ENCODE data around the gene REN.
A peak's percentile ranks its signal among the peaks of the same experiment; 100 is the strongest.

Gene REN

DNA sequence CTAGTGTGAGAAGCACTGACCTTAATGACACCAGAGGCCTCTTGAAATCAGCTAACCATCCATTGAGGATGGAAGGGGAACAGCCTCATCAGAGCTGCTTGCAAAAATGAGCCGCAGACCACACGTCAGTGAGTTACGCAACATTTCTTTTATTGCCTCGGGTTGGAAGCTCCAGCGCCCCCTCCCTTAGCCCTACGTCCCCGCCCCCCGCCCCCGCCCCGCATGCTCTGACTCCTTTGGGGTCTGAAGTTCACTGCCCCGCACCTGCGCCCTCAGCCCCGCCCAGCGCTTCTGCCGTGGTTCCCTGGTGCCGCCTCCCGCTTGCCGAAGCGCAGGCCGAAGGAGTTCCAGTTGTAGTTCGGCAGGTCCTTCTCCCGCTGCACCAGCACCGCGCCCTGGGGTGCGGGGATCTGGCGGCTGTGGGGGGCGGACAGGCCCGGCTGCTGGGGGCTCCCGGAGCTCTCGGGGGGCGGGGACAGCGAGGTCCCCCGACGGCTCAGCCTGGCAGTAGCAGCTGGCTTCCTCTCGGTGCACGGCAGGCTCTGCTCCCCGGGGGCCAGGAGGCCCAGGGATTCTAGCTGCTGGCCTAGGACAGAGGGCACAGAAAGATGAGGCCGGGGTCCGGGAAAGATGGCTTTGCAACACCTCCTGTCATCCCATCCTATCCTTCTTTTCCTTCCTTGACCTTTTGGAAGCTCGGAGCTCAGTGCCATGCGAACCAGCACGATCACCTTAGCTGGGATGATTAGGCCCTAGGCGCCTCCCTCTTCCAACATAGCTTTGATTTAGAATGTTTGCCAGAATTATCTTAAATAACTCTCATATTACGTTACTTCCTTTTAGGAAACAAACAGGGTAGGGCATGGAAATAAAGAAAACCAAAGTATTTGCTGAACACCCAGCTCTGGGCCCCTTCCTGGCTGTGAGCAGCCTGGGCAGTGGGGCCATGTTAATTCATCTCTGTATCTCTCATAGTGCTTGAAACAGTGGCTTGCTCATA is 24.4 kb upstream of the REN start:
- TF ChIP-seq, protein P1, sequence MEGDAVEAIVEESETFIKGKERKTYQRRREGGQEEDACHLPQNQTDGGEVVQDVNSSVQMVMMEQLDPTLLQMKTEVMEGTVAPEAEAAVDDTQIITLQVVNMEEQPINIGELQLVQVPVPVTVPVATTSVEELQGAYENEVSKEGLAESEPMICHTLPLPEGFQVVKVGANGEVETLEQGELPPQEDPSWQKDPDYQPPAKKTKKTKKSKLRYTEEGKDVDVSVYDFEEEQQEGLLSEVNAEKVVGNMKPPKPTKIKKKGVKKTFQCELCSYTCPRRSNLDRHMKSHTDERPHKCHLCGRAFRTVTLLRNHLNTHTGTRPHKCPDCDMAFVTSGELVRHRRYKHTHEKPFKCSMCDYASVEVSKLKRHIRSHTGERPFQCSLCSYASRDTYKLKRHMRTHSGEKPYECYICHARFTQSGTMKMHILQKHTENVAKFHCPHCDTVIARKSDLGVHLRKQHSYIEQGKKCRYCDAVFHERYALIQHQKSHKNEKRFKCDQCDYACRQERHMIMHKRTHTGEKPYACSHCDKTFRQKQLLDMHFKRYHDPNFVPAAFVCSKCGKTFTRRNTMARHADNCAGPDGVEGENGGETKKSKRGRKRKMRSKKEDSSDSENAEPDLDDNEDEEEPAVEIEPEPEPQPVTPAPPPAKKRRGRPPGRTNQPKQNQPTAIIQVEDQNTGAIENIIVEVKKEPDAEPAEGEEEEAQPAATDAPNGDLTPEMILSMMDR (IDR thresholded peaks at IDR 0.05; ENCODE audit: extremely low read depth, missing control alignments), result no peak
- no peak for DNase-seq (ENCODE audit: low spot score)

DNA sequence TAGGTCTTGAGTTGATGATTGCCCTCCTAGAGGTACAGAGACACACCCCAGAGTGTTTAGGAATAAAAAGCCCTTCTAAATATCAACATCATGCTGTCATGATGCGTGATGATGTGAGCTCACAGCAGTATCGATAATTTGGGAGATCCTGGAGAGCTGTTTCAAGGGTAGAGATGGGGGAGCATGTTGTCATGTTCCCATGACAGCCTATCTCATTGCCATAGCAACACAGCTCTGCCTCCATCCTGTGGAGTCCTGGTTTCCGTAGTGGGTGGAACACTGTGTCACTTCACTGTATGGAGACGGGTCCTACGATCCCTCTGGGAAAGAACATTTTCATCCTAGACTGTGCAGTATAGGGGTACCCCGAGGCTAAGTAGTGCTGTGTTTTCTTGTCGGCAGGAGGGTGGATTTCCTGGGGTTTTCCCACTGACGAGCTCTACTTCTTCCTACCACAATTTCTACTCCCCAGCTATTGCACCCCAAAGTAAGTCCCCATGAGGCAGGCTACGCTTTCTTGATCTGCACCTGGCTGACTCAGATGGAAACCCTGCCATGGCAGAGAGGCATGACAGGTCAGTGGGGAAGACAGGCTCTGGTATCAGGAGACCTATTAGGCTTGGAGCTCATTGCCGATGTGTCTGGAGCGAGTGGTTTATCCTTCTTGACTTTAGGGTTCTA is 23.0 kb upstream of the REN start:
- TF ChIP-seq, protein P1 (IDR thresholded peaks at IDR 0.05; ENCODE audit: extremely low read depth, missing control alignments), result no peak
- DNase-seq (ENCODE audit: low spot score), result peak; percentile 50

DNA sequence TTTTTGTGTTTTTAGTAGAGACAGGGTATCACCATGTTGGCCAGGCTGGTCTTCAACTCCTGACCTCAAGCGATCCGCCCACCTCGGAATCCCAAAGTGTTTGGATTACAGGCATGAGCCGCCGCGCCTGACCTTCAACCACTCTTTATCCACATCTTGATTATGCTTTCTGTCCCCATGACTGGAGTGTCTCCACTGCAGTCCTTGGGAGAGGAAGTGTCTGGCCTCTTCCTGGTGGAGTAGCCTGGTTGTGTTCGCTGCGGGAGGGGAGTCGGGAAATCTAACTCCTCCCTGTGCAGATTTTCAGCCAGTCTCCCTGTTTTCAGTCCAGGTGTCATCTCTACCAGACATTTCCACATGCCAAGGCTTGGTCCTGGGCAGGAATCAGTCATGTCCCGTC is 20.5 kb upstream of the REN start:
- TF ChIP-seq, protein P1 (IDR thresholded peaks at IDR 0.05; ENCODE audit: extremely low read depth, missing control alignments), result no peak

DNA sequence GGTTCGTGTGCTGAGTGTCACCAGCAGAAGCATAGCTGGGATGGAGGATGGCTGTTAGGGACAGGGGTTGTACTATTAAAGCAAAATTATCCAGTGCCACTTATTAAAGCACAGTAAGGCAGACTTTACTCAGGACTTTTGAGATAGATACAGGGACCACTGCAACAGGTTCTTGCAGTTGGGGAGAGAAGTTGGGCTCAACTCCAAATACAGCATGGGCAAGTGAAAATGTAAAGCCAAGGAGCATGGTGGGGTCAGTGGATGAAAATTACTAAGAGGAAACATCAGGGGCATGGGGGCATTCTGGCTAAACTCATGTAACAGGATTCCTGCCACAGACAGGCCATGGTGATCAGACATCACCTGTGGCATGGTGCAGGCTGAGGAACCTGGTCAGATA is 15.0 kb upstream of the REN start:
- TF ChIP-seq, protein P1 (IDR thresholded peaks at IDR 0.05; ENCODE audit: extremely low read depth, missing control alignments), result no peak
- DNase-seq (ENCODE audit: low spot score), result no peak

More for the DNA sequence above, 20.5 kb upstream of the REN start:
- no peak for DNase-seq (ENCODE audit: low spot score)

DNA sequence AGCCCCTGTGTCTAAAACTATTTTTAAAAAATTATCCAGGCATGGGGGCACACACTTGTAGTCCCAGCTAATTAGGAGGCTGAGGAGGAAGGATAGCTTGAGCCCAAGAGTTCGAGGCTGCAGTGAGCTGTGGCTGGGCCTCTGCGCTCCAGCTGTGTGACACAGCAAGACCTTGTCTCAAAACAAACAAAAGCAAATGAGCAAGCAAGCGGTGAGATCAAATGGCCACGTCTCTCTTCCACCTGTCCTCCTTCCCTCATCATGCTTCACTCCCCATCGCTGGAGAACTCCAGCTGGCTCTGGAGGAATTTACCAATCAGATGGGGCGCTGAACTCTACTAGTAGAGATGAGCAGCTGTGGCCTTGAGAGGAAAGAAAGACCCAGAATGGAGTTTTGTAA is 14.0 kb upstream of the REN start:
- TF ChIP-seq, protein P1 (IDR thresholded peaks at IDR 0.05; ENCODE audit: extremely low read depth, missing control alignments), result no peak
- DNase-seq (ENCODE audit: low spot score), result no peak

DNA sequence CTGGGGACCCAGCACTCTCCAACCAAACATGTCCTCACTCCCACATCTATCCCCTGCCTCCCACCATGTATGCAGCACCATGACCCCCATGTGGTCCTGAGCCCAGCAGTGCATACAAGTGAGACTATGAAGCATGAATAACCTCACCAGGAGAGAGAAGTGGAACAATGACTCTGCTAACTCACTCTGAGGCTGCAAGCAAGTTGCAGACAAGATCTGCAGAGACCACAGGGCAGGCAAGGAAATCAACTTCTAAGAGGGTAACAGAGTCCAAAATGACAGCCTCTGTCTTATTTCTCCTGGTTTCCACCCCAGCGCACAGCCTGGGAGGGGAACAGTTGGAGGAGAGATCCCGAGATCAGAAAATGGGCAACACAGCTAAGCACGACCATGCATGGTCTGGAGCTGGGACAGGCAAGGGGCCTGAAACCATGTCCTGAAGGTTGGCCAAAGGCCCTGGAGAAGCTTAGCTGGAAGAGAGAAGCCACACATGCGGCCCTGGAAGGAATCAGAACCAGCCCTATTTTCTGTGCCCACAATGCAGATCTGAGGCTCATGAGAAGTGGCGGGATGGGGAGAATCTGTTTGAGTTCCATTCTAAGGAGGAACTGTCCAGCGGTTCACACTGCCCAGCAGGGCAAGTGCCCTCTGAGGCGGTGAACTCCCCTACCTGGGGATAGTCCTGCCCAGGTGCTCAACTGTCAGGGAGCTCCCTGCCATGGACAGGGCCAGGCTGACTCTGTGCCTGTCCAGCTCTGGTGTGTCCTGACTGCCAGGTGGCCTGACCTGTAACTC is 12.5 kb upstream of the REN start:
- TF ChIP-seq, protein P1 (IDR thresholded peaks at IDR 0.05; ENCODE audit: extremely low read depth, missing control alignments), result no peak
- no peak for DNase-seq (ENCODE audit: low spot score)
